SK-N-MC (cell line): ENCODE results near the gene ARL5A.
"Not testable (repeated sequence)": the region's sequence is repeated elsewhere in the genome, so short reads cannot be mapped to it uniquely, and the experiment has no call there.

ENCODE experiments used
- DNase-seq: peaks from one replicate; pipeline ENCODE4 v3.0.0-alpha.2; 2011; ENCODE audit warnings: low read depth, low spot score
- H3K27ac ChIP-seq: fragments of 200-600 bp; sonication (generic); 2 replicates; pipeline ENCODE4 v1.5.1; 2016; ENCODE audit warnings: mixed run types
- H3K36me3 ChIP-seq: fragments of 200-600 bp; sonication (generic); 2 replicates; pipeline ENCODE4 v1.6.1; 2017; ENCODE audit warnings: antibody characterized with exemption, low read length, mixed read lengths; ENCODE audit not compliant: insufficient read depth
- H3K4me3 ChIP-seq: fragments of 200-600 bp; sonication (generic); 2 replicates; pipeline ENCODE4 v1.5.1; 2016
- H3K9ac ChIP-seq: fragments of 200-600 bp; sonication (generic); 2 replicates; pipeline ENCODE4 v1.8.0; 2017; ENCODE audit warnings: mixed run types, mixed read lengths; ENCODE audit not compliant: insufficient read length
- H3K9me3 ChIP-seq: fragments of 200-600 bp; sonication (generic); 2 replicates; pipeline ENCODE4 v1.6.1; 2017; ENCODE audit warnings: low read depth, mild to moderate bottlenecking, antibody characterized with exemption, low read length, moderate library complexity, mixed read lengths
- EZH2 ChIP-seq: fragments of 200-600 bp; sonication (generic); IDR thresholded peaks from one replicate; pipeline ENCODE4 v1.6.1; 2017; ENCODE audit warnings: antibody characterized with exemption
- FOXP2 ChIP-seq: optimal IDR thresholded peaks from 2 replicates; pipeline ENCODE3; 2011; ENCODE audit warnings: mild to moderate bottlenecking, moderate library complexity; ENCODE audit not compliant: insufficient read depth; ENCODE audit errors: extremely low read length, control extremely low read depth
- POLR2AphosphoS5 ChIP-seq: IDR thresholded peaks from 2 replicates; pipeline ENCODE4 v1.6.1; 2012; ENCODE audit warnings: mild to moderate bottlenecking, low read depth, low read length, borderline replicate concordance

The ARL5A gene

DNA sequence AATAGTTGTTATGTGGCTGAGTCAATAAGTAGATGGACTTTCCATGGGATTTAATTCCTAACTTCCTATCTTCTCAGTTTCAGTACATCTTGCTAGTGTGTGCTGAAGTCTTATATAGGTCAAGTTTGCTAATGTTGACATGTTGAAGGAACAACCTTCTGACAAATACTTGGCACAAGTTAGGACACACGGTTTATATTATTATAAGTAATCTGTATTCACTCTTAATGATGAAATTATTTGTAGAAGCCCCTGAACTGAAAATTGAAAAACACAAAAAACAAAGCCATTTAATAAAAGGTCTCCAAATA, 19.2 kb downstream of the ARL5A start:
- H3K4me3 ChIP-seq: no peak overlapping the region
- TF ChIP-seq EZH2: no peak
- no peak for TF ChIP-seq FOXP2
- DNase-seq: no peak
- H3K9me3 ChIP-seq: peaks cover 3% of the 10 kb centered on the region; the same call in 1 of the 2 replicates
- H3K36me3 ChIP-seq: peaks cover 67% of the 10 kb centered on the region
- no peak overlapping the region for H3K9ac ChIP-seq
- H3K27ac ChIP-seq: no peak overlapping the region

DNA sequence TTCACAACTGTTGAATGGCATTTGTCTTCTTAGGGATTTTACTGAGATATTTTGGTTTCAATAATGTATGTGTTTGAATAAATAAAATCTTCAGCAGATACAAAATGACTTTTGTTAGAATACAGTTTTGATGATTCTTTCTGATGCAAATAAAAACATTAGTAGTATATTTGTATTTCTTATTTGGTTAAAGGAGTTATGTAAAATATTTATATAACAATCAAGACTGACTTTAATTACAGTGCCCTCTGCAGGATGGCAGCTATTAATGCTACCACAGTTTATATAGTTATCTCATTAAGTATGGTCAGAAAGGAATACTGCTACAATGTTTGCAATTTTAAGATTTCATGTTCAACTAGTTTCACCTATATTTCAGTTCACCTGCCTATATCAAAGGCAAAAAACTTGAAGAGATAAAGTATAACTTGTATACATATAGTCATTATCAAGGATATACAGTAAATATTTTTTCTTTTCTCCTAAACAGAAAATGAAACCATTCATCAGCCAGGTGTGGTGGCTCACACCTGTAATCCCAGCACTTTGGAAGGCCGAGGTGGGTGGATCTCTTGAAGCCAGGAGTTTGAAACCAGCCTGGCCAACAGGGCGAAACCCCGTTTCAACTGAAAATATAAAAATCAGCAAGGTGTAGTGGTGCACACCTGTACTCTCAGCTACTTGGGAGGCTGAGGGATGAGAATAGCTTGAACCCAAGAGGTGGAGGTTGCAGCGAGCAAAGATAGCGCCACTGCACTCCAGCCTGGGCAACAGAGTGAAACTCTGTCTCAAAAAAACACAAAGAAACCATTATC, 19.8 kb downstream of the ARL5A start:
- no peak for DNase-seq
- peaks cover 63% of the 10 kb centered on the region for H3K36me3 ChIP-seq

DNA sequence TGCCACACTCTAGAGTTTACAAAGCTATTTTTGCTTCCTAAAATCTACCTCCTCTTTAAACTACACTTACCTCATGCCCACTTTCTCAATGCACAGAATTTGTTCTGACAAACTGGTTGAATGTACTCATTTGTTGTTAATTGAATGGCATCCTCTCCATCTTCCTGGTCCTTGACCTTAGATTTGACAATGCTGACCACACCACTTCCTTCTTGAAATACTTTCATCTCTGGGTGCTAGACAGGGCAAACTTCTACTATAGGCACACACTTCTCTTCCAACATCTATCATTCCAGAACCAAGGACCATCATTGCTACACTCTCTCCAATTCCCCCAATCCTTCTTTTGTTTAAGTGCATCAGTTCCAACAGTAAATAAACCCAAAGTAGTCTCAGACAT, 22.3 kb downstream of the ARL5A start:
- TF ChIP-seq EZH2 (no peak), FOXP2 (no peak), POLR2AphosphoS5 (no peak)
- H3K4me3 ChIP-seq: no peak overlapping the region
- no peak overlapping the region for H3K9ac ChIP-seq
- H3K36me3 ChIP-seq: peaks cover 57% of the 10 kb centered on the region
- H3K9me3 ChIP-seq: no peaks in the 10 kb centered on the region
- no peak overlapping the region for H3K27ac ChIP-seq
- no peak for DNase-seq

More for the DNA sequence above, 19.8 kb downstream of the ARL5A start:
- TF ChIP-seq POLR2AphosphoS5 (no peak), EZH2 (no peak), FOXP2 (no peak)
- no peak overlapping the region for H3K9ac ChIP-seq
- no peak overlapping the region for H3K4me3 ChIP-seq
- H3K9me3 ChIP-seq: peaks cover 3% of the 10 kb centered on the region; the same call in 1 of the 2 replicates
- H3K27ac ChIP-seq: no peak overlapping the region

DNA sequence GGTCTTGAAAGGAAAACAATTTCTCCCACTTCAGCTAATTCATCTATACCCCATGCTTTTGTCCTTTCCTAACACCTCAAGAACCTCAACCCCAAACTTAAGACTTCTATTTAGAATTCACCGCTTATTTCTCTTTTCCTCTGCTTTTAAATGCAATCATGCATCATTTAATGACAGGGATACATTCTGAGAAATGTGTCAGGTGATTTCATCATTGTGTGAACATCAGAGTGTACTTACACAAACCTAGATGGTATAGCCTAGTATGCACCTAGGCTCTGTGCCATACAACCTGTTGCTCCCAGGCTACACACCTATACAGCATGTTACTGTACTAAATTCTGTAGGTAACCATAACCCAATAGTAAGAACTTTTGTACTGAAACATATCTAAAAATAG, 22.9 kb downstream of the ARL5A start:
- DNase-seq: no peak
- H3K9ac ChIP-seq: no peak overlapping the region
- no peak overlapping the region for H3K4me3 ChIP-seq
- no peaks in the 10 kb centered on the region for H3K9me3 ChIP-seq
- TF ChIP-seq POLR2AphosphoS5 (no peak), FOXP2 (no peak), EZH2 (no peak)
- H3K36me3 ChIP-seq: peaks cover 51% of the 10 kb centered on the region
- H3K27ac ChIP-seq: no peak overlapping the region

DNA sequence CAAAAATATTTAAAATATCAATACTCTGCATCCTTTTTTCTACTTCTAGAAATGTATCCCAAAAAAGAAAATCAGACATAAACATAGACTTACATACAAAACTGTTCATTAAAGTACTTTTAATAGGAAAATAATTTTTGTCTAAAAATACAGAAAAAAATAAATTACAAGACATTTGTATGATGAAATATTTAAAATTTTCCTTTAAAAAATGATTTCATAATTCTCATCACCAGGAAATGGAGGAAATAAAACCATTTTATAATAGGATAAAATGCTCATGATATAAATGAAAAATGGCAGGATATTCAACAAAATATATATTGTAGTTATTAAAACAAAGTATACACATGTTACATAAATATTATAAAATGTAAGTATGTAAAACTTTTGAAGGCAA, 24.4 kb downstream of the ARL5A start:
- no peak overlapping the region for H3K9ac ChIP-seq
- no peaks in the 10 kb centered on the region for H3K9me3 ChIP-seq
- peaks cover 47% of the 10 kb centered on the region for H3K36me3 ChIP-seq
- no peak overlapping the region for H3K27ac ChIP-seq
- no peak for DNase-seq
- no peak for TF ChIP-seq FOXP2
- TF ChIP-seq POLR2AphosphoS5: no peak
- no peak for TF ChIP-seq EZH2
- no peak overlapping the region for H3K4me3 ChIP-seq

DNA sequence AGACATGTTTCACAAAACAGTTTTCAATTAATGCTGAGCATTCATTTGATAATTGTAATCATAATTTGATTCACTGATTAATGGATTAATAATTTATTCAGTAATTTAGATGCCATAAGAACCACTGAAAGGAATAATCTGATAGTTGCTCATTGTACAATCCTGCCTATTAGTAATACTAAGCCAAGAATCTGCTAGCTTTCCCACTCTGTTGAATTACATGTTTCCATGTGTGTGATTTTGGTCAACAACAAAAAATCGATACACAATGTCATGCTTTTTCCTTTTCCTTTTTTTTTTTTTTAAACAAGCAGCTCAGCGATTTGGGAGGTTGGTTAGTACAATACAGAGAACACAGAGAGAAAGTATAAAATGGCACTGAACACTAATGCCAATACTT, 25.9 kb downstream of the ARL5A start:
- no peaks in the 10 kb centered on the region for H3K9me3 ChIP-seq
- no peak overlapping the region for H3K4me3 ChIP-seq
- TF ChIP-seq FOXP2: no peak
- no peak for TF ChIP-seq POLR2AphosphoS5
- no peak for TF ChIP-seq EZH2
- DNase-seq: no peak
- H3K36me3 ChIP-seq: peaks cover 38% of the 10 kb centered on the region
- H3K27ac ChIP-seq: no peak overlapping the region
- H3K9ac ChIP-seq: no peak overlapping the region

DNA sequence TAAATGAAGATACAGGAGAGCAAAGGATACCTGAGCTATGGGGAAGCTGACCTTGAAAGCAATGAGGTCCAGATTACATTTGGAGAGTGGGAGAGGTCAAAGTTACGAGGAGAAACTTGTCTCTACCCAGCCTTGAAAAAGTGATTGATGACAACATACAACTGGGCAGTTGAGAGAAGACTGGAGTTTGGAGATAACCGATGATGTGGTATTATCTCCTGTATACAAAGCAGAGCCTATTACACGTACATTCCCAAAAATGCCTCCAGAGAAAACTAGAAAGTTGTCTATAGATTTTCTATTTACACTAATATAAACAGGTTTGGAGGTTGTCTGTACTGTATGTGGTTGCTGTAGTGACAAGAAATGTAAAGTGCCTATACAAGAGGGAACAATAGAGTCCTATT, 28.3 kb downstream of the ARL5A start:
- TF ChIP-seq POLR2AphosphoS5 (no peak), EZH2 (no peak), FOXP2 (no peak)
- H3K36me3 ChIP-seq: peaks cover 25% of the 10 kb centered on the region
- H3K9ac ChIP-seq: no peak overlapping the region
- no peak overlapping the region for H3K27ac ChIP-seq
- no peaks in the 10 kb centered on the region for H3K9me3 ChIP-seq
- H3K4me3 ChIP-seq: no peak overlapping the region
- DNase-seq: no peak

DNA sequence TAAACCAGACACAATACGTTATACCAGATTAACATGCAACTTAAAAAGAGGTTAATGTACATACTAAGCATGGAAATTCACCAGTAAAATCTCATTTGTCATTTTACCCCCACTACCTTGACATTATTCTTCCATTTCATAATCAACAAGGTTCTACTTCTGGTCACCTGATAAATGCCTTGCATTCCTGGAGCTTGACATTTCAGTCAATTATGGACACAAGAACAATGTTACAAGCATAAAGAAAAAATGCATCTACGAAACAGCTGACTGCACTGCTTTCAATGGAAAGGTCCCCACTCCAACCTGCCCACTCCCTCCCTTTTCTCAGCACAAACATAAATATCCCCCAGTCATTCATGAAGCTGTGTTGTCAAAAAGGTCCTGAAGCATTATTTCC, 31.4 kb downstream of the ARL5A start:
- DNase-seq: no peak
- Histone ChIP-seq H3K36me3 (peaks cover 24% of the 10 kb centered on the region), H3K9ac (no peak overlapping the region), H3K9me3 (no peaks in the 10 kb centered on the region), H3K4me3 (no peak overlapping the region), H3K27ac (no peak overlapping the region)
- no peak for TF ChIP-seq EZH2
- no peak for TF ChIP-seq POLR2AphosphoS5
- no peak for TF ChIP-seq FOXP2

DNA sequence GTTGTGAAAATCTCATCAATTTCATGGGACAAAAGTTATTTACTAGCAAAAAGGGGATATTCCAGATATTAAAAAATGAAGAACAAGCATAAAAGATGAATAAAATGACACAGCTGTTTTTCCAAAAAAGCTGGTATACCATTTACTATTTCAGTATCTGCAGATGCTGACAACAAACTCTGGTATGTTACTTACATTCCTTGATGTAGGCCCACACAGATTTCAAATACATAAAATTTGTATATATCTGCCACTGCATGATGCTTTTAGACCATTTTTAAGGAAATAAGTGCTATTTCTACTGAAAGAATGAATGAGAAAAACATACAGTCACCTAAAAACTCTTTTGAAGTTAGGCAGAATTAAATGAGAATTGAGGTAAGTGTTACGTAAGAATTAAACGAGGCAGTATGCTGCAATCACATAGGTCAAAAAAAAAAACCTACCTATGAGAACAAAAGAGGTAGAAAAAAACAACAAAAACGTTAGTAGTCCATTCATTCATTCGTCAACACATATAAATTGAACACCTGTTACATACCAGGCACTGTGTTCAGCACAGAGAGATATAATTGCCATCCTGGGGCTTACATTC, 32.5 kb downstream of the ARL5A start:
- no peak overlapping the region for H3K4me3 ChIP-seq
- H3K27ac ChIP-seq: no peak overlapping the region
- no peaks in the 10 kb centered on the region for H3K9me3 ChIP-seq
- peaks cover 25% of the 10 kb centered on the region for H3K36me3 ChIP-seq
- H3K9ac ChIP-seq: no peak overlapping the region
- DNase-seq: no peak
- TF ChIP-seq EZH2 (no peak), POLR2AphosphoS5 (no peak), FOXP2 (no peak)

DNA sequence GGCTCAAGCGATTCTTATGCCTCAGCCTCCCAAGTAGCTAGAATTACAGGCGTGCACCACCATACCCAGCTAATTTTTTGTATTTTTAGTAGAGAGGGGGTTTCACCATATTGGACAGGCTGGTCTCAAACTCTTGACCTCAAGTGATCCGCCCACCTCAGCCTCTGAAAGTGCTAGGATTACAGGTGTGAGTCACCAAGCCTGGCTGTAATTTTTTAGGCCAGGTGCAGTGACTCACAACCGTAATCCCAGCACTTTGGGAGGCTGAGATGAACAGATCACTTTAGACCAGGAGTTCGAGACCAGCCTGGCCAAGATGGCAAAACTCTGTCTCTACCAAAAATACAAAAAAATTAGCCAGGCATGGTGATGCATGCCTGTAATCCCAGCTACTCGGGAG, 33.8 kb downstream of the ARL5A start:
- DNase-seq, H3K27ac ChIP-seq, H3K9ac ChIP-seq, H3K9me3 ChIP-seq, H3K4me3 ChIP-seq: not testable (repeated sequence)
- peaks cover 25% of the 10 kb centered on the region for H3K36me3 ChIP-seq
